GM10847 (cell line): ENCODE measurements around the gene PAEP.

Experiments
- POLR2A ChIP-seq: IDR thresholded peaks from 2 replicates; pipeline ENCODE4 v1.6.1; 2011; ENCODE audit not compliant: insufficient read length; ENCODE audit errors: extremely low read depth

PAEP gene

DNA sequence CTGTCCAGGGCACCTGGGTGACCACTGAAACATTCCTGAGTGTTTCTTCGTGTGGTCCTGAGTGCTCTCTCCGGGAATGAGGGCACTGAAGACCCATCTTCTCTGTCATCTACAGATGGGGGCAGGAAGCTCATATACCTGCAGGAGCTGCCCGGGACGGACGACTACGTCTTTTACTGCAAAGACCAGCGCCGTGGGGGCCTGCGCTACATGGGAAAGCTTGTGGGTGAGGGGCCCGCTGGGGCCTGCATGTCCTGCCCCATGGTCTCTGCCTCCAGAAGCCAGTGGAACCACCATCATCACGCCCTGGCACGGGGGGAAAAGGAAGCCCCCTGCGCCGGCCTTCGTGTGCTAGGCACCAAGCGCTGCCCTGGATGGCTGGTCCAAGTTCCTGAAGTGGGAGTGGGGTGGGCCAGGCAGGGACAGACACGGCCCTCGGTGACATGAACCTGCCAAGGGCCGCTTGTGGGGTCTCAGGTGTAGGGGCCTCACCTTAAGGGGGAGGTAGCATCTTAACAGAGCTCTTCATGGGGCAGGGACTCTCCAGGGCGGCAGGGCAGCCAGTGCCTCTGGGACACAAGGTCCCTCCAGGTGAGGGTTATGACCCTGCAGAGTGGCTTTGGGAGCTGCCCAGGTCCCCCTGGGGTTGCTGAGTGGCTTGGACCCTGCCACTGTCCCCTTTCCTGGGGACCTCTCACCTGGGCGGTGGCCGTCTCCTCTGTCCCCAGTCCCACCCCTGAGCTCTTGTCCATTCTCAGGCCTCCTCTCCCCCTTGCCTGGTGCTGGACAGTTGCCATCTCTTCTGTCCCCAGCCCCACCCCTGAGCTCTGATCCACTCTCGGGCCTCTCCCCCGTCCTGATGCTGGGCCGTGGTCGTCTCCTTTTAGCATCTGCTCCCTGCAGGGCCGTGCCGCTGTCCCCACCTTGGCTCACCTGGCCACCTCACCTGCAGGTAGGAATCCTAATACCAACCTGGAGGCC, 13.5 kb upstream of the PAEP start:
- no peak for TF ChIP-seq POLR2A

DNA sequence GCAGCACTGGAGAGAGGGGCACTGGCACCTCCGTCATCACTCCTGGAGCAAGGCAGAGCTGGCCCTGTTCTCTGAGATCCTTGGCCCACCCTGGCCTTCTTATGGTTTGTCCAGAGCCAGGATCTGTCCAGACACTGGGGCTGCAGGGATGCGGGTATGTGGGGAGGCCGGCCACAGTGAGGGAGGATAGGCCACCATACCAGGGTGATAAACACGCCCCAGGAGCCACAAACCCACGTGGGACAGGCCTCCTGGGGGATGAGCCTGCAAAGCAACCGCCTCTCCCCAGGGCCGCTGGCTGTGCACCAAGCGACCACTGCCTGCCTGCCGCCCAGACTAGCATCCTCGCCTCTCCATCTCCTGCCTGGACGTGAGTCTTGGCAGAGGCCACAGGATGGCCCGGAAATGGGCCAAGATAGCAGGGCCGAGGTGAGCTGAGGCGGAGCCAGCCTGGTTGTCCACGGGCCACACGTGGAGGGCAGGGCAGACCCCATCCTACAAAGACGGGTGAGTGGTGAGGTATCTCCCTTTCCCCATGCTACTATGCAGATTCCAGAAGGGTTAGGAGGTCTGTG, 11.1 kb upstream of the PAEP start:
- no peak for TF ChIP-seq POLR2A

DNA sequence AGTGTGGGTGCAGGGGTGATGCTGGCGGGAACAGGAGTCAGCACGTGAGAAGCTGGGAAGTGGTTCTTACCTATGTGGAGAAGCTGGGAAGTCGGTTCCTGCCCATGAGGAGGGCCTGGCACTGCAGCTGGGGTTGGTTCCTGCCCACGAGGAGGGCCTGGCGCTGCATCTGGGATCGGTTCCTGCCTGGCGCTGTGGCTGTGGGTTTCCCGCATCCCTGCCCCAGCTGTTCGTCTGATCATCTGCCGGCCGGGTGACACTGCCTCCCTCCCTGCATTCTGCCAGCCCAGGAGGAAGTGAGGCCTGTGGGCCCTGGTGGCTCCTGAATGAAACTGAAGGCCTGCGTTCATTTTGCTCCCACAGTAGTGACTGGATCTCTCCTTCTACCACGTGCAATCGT, 10.5 kb upstream of the PAEP start:
- no peak for TF ChIP-seq POLR2A

DNA sequence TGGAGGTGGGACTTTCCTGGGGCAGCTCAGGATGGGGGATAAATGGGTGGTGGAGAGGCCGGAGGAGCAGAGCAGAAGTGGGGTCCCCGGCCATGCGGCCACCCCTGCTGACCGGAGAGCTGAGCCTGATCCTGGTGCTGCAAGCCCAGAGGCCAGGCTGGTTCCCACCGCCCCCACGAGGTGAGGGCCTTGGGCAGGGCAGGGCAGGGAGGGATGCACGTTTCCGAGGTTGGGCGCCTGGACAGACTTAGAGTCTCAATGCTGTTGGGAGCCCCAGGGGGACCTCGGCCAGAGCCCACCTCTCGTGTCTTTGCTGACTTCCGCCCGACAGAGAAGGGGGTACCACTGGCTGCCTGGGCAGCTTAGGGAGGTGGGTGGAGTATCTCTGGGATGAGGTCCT, 10.1 kb upstream of the PAEP start:
- no peak for TF ChIP-seq POLR2A

DNA sequence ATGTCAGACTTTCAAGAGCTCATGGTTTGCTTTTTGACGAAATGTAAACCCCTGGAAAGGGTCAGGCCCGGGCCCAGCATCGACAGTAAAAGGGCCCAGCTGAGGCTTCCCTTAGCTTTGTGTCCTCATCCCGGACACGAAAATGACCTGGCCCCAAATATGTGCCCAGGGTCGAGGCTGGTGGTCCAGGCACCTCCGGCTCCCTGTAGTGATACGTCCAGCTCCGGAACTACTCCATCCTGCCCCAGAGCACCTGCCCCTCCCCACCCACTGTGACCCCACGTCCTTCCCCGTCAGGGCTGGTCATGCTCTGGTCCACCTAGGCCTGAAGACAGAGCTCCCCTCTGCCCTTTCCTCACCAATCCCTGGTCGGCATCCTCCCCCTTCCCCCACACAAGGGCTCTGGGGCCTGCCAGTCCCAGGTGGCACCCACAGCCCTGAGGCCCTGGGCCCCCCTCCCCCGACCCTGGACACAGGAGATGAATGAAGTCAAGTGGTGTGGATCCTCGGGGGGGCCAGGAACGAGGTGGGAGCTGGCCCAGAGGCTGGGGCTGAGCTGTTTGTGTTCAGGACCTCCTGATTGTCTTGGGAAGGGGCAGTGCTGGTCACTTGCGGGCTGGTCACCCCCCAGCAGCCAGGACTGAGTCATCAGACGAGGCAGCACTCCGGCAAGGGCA, 9.4 kb upstream of the PAEP start:
- no peak for TF ChIP-seq POLR2A

DNA sequence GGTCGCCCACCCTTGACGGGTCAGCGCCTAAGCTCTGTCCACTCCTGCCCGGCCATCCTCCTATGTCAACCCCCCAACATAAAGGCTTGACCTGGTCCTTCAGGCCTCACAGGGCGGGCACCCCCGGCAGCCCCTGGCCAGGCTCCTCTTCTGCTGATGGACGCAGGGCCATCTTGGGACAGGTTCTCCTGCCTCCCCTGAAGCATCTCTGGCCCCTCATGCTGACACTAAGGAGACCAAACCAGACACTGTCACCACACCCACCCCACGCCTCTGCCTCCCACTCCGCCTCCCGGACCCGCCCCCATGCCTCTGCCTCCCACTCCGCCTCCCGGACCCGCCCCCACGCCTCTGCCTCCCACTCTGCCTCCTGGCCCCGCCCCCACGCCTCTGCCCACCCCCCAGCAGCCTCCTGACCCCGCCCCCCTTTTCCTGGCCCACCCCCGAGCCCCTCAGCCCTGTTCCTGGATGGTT, 8.8 kb upstream of the PAEP start:
- TF ChIP-seq POLR2A, result no peak

DNA sequence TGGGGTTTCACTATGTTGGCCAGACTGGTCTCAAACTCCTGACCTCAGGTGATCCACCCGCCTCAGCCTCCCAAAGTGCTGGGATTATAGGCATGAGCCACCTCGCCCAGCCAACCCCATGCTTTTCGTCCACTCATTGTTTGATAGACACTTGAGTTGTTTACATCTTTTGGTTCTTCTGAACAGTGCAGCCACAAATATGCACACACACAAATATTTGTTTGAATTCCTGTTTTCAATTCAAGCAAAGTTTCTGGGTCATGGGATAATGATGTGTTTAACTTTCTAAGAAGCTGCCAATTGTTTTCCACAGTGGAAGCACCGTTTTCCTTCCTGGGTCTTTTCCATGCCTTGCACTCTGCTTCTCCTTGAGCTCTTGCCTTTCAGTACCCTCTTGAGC, 6.8 kb upstream of the PAEP start:
- TF ChIP-seq POLR2A, result no peak

DNA sequence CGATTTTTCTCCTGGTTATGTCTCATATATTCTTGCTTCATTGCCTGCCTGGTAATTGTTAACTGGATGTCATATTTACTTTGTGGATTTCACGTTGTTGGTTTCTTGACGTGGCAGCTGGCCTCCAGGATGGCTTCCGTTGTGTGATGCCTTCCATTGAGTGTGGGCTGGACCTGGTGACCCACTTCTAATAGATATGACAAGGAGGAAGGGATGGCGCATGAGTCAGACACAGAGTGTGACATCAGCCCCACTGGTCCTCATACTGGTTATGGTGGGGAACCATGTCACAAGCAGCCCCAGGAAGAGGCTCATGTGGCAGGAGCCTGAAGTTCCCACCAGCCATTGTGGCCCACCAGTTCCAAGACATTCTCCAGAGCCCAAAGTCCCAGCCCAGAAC, 6.4 kb upstream of the PAEP start:
- TF ChIP-seq POLR2A, result no peak

DNA sequence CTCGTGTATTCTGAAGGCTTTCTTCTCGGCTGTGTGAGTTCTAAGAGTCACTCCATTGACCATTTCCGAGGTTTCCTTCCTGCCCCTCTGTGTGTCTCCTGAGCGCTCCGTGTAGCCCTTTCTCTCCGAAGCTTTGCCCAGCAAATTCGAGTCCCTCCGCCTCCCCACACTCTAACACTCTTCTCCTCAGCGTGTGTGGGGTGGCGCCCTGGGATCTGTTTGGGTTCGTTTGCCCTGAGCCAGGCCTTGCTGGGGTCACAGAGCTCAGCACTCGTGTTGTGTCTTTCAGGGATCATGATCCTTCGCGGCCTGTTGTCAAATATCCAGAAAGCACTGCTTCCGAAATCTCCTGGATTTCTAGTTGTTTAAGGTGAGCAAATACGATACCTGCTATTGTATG, 5.6 kb upstream of the PAEP start:
- no peak for TF ChIP-seq POLR2A

DNA sequence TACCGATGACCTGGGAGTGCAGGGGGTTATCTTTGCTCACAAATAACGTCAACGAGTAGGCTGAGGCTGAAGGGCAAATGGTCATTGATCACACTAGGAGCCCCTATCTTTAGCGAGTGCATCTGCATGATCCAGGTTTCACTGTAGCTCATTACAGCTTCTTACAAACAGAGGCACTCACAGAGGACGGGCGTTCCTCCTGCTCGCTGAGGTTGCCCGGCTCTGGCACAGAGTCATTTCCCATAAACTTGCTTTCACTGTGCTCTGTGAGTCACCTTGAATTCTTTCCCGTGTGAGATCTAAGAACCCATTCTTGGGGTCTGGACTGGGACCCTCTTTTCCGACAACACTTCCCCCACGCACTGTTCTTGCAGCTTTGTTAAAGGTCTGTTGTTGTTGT, 1.9 kb upstream of the PAEP start:
- TF ChIP-seq POLR2A, result no peak

DNA sequence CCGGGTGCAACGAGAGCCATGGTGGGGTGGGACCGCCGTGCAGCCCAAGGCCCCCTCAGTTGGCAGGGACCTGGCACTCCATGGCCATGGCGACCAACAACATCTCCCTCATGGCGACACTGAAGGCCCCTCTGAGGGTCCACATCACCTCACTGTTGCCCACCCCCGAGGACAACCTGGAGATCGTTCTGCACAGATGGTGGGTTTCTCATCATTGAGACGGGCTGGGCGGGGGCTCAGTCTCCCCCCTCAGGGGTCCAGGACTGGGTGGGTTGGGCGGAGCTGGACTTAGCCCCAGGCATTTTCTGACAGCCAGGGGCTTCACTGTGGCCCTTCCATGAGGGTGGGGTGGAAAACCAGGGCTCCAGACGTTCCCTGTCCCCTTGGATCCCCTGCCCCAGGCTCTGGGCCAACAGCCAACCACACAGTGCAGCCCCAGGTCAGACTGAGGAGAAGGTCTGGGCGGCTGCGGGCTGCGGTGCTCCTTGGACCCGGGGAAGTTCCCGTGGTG, 734 bp downstream of the PAEP start:
- TF ChIP-seq POLR2A, result no peak

DNA sequence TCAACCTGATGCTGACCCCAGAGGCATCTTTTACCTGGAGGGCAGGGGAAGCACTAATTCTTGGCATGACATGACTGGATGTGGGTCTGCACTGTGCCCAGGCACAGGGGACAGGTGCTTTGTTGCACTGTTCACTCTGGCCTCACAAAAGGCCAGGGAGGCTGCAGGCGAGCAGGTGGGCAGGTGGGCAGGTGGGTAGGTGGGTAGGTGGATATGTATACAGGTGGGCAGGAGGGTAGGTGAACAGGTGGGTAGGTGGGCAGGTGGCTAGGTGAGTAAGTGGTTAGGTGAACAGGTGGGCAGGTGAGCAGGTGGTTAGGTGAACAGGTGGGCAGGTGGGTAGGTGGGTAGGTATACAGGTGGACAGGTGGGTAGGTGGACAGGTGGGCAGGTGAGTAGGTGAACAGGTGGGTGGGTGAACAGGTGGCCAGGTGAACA, 1.5 kb downstream of the PAEP start:
- no peak for TF ChIP-seq POLR2A

DNA sequence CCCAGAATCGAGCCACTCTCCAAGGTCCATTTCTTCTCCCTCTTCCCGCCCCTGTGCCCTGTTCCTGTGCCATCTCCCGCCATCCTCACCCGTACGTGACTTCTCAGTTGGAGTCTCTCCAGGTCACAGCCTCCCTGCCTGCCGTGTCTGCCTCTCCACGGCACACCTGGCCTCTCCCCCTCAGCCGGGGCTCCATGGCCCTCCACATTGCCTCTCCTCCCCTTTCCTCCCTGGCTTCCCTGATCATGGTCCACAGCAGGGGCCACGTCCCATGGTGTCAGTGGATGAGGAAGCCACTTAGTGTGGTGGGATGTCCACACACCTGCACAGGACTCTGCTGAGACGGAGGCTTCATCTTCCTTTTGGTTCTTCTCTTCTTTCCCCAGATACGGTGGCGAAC, 2.3 kb downstream of the PAEP start:
- TF ChIP-seq POLR2A, result no peak

DNA sequence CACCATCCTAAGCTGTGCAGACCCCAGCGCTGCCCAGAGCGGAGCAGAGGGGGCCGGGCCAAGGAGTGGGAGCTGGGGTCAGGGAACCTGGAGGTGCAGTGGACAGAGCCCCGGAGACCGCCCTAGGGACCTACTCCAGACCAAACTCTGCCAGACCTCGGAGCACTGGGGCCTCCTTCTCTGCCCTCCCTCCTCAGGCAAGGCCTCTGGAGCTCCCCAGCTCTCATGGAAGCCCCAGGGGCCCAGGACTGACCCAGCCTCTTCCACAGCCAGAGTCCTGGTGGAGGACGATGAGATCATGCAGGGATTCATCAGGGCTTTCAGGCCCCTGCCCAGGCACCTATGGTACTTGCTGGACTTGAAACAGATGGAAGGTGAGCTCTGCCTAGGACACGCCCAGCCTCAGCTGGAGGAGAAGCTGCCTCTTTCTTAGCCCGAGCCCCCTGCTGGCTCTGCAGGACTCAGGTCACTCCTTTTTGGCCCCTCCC, 3.6 kb downstream of the PAEP start:
- no peak for TF ChIP-seq POLR2A

DNA sequence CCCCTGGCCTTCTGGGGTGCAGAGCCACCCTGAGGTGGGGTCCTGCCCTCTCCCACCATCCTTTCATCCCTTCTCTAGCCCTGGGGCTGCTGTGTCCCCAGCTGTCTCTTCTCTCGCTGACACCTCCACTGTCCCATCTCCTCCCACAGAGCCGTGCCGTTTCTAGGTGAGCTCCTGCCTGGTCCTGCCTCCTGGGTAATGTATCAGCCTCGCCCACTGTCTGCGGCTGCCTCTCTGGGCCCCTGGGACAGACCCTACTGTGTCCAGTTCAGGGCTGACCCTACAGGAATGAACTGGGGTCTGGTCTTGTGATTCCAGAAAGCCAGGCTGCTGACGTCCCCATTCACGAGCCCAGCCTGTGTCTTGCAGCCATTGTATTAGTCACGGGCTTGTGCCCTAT, 4.1 kb downstream of the PAEP start:
- no peak for TF ChIP-seq POLR2A
